Right lung (tissue), 5 donors: ENCODE measurements around the gene PARP11. TPM values are rescaled to one million over a fixed set of nuclear protein-coding genes. Genes with fewer than 3 reads are reported as not detected.

ENCODE experiments used
- DNase-seq, 2 donors: peaks; one replicate each; pipeline ENCODE4 v3.0.0-alpha.2; 2013
- polyA plus RNA-seq, 5 donors: library from polyadenylated mRNA; unstranded; fragments of 120-200 nt; gene quantifications; one replicate each; pipeline versions ENCODE4 v1.2.1 to v1.2.3, GENCODE V29; 2013; ENCODE audit warnings: inconsistent platforms in 1 of 5, low replicate concordance in 1 of 5; ENCODE audit not compliant: insufficient read length in 5 of 5, insufficient read depth in 1 of 5

PARP11 gene
- polyA plus RNA-seq, 5 donors: 11.4 to 22.7 (median 16.6) TPM

DNA sequence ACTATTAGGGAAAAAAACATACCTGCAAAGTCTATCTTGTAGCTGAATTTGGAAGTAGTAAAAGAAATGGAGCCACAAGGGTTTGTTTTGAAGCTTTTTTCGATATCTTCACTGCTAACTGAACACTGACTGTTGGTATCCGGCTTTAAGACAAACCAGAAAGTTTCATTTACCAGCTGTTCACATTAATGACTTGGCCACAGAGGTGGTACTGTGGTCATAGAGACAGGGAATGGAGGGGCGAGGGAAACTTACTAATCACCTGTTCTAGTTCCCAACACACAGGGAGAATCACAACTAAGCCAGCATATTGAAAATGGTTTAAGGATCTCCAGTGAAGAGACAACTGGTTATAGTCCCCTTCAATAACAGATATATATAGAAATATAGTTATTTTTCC lies 44.3 kb downstream of the PARP11 start:
- no peak for DNase-seq

GRCh38 chr12:3827301-3828000 lies 45.7 kb downstream of the PARP11 start:
- no peak for DNase-seq

- no peak for DNase-seq
These were observed 51.8 kb downstream of the PARP11 start for GRCh38 chr12:3821441-3821840.

- no peak for DNase-seq
These were observed 53.1 kb downstream of the PARP11 start for GRCh38 chr12:3820122-3820521.

GRCh38 chr12:3816266-3816665 lies 56.9 kb downstream of the PARP11 start:
- DNase-seq: no peak

- DNase-seq: peak in 1 of 2 donors; percentile 30
These were observed 58.0 kb downstream of the PARP11 start for GRCh38 chr12:3815094-3815766.

- no peak for DNase-seq
These were observed 62.7 kb downstream of the PARP11 start for GRCh38 chr12:3810540-3810939.

- DNase-seq: no peak
These were observed 63.2 kb downstream of the PARP11 start for GRCh38 chr12:3810016-3810370.

GRCh38 chr12:3809357-3810015 lies 63.7 kb downstream of the PARP11 start:
- DNase-seq: no peak

GRCh38 chr12:3805077-3805476 lies 68.1 kb downstream of the PARP11 start:
- DNase-seq: no peak

- peak; percentile 31 to 59 for DNase-seq
These were observed 69.2 kb downstream of the PARP11 start for GRCh38 chr12:3803865-3804472.

GRCh38 chr12:3802721-3803120 lies 70.5 kb downstream of the PARP11 start:
- DNase-seq: no peak

DNA sequence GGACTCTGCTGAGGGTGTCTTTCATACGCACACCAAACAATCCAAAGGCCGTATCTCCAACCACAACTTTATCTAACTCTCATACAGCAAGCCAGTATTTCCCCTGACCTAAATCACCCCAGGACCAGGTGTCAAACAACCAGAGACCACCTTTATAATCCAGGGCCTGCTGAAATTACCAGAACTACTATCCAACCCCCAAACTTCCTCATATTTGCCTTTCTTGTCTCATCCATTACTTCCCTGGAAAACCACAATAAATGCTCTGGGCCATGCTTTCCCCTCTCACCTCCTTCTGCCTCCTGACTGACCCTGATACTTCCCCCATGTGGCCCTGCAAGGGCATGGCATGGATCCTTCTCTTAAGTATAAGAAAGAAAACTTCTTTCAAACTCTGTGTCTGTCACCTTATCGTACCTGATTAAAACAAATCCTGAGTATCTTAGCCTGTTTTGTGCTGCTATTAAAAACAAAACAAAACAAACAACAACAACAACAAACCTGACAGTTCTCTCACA lies 75.6 kb downstream of the PARP11 start:
- DNase-seq: no peak

DNA sequence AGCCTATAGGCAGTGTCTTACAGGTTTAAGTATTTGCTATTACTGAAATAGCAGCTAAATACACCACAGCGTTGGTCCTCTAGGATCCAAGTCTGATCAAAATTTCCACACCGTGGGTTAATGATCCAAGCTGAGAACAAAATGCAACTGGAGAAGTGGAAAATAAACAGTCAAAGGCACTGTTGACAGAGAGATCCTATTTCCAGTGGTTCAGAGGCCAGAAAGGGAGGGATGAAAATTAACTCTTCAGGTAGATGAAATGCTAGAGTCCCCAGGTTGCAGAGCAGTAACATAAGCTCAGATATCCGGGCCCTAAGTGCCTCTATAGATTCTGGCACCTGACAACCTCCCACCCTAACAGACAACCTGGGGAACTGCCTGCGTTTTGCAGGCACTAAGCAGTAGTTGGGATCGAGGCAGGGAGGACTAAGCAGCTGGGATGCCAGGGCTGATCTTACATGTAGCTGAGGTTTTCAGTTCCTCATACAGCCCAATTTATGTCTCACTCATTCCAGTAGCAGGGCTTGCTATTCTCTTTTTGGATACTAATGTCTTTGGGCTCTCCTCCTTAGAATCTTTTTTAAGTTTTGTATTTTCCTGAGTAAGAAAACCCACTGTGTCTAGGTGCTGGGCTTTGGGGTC lies 77.6 kb downstream of the PARP11 start:
- DNase-seq: no peak

DNA sequence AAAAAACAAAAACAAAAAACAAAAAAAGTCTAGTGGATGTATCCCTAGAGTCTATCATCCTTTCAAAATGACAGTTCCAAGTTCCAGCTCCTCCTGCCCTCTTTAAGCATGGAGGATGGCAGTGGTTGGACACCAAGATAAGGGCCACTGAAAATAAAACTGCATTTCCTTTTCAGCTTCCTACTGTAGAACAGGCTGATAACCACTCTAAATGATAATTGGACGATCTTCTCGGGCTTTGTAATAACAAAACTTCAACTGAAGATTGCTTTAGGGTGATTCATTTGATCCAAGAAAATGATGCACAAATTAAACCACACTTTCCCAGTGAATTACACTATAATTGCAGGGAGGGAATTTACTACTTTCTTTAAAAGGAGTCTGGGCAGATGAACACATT lies 78.1 kb downstream of the PARP11 start:
- no peak for DNase-seq

- no peak for DNase-seq
These were observed 80.4 kb downstream of the PARP11 start for GRCh38 chr12:3792623-3793288.

GRCh38 chr12:3791256-3791874 lies 81.8 kb downstream of the PARP11 start:
- DNase-seq: no peak

- DNase-seq: no peak
These were observed 82.6 kb downstream of the PARP11 start for GRCh38 chr12:3790642-3791041.

DNA sequence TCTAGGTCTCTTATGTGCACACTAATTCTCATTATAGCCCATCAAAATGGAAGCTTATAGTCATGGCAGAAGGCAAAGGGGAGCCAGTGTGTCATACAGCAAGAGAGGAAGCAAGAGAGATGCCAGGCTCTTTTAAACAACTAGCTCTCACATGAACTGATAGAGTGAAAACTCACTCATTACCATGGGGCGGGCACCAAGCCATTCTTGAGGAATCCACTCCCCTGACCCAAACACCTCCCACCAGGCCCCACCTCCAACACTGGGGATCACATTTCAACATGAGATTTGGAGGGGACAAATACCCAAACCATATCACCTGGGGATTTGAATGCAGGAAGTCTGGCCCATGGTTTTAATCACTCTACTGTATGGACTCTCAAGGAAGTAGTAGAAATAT lies 83.4 kb downstream of the PARP11 start:
- no peak for DNase-seq

DNA sequence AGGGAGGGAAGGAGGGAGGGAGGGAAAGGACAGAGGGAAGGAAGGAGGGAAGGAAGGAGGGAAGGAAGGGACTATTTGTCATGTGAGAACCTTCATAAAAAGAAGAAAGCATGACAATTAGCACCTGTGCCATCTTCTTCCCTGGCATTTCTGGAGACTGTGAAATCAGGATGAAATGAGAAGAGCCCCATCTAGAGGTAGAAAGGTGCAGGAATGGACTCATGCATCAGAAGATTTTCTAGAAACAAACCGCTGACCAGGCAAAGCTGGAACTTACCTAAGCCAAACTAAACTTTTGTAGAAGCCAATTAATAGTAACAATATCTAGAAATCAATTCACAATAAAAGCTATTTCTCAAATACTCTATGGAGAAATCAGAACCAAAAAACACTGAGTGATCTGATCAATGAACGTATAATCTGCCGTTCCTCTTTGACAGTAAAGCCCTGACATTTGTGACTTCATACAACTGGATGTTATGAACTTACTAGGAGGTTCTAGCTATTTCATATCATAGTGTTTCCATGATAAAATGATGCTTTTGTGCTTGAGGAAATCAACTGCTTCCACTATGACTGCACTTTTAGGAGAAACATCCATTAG lies 95.9 kb downstream of the PARP11 start:
- DNase-seq: peak in 1 of 2 donors; percentile 24
